SK-N-MC (cell line): ENCODE measurements around the gene RPL10.

Source experiments
- EZH2 ChIP-seq: fragments of 200-600 bp; sonication (generic); IDR thresholded peaks from one replicate; pipeline ENCODE4 v1.6.1; 2017; ENCODE audit warnings: antibody characterized with exemption
- POLR2AphosphoS5 ChIP-seq: IDR thresholded peaks from 2 replicates; pipeline ENCODE4 v1.6.1; 2012; ENCODE audit warnings: mild to moderate bottlenecking, low read depth, low read length, borderline replicate concordance

- TF ChIP-seq EZH2 (no peak), POLR2AphosphoS5 (no peak)
Observed at GRCh38 chrX:154379569-154379951, 18.6 kb upstream of the RPL10 start.
